Subcutaneous preadipocyte (primary cell): Measurements from ENCODE around the gene ITPRIPL2. TPM values are rescaled to one million over a fixed set of nuclear protein-coding genes. Genes with fewer than 3 reads are reported as not detected.

ENCODE experiments used
- total RNA-seq: library from RNA; depleted of rRNA; stranded (reverse); fragments of >200 nt; gene quantifications from 2 replicates; pipeline ENCODE4 v1.2.3, GENCODE V29; 2012

ITPRIPL2 gene
- 38.6 and 73.5 TPM in 2 replicates for total RNA-seq

DNA sequence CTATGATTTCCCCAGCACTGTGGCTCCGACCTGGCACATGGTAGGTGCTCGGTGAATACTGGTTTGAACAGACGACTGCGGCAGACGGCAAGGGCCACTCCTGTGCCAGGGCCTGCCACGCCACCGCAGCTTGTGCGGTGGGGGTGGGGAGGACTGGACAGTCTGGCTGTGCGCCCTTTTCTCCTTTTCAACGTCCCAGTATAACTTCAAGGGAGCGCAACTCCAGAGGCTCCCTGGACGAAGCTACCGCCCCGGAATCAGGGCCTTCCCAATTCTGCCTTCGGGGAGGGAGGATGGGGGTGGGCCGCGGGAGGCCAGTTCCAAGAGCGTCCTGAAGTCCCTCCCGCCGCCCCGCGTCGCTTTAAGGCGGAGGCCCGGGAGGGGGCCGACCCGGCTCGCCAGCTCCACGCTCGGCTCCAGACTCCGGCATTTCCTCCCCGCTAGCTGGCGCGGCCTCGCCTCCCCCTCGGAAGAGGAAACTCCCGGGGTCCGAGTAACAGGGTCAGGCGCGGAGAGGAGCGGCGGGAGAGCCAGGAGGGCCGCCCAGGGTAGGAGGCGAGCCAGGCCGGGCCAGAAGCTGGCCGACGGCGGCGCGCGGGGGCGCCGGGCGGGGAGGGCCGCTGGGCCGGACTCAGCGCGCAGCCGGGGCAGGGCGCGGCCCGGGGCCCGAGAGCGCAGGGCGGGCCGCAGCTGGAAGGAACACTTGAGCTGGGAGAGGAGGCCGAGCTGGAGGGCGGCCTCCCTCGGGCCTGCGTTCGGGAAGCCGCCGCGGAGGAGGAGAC is at the start of gene ITPRIPL2:
TSS of gene ITPRIPL2 (plus strand) at position 388 of the 782 bp plus-strand sequence. CDS start 498 bp downstream, outside the sequence.

DNA sequence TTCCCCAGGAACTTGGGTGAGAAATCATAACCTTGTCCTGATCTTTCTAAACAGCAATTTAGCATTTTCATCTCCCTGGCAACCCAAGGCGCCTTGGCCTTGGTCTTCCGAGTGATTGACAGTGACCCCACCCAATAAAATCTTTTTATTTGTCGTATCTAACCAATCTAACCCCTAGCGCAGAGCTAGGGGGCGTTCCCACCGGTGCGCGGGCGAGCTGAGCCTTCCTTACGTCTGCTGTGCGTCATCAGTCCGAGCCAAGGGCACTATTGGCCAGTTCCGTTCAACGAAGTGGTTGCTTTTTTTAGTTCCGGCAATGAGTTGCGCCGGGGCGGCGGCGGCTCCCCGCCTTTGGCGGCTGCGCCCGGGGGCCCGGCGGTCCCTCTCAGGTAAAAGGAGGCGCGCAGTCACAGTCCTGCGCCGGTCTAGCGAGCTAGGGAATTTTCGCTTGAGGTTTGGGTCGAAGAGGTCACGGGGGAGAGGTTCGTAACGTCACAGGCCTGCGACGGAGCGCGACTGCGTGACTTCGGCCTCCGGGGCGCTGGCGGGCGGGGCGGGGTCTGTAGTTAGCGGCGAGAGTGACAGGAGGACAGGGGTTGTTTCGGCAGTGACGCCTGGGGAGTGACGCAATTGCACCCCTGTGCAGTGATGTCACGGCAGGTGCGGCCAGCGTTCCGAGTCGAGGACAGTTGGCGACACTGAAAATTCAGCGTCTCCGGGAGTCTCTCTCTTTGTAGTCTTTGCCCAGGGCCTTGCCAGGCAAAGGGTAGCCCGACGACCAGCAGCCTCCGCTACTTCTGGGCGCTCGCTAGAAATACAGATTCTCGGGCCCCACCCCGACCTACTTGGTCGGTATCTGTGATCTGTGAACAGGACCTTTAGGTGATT is 46.2 kb upstream of the ITPRIPL2 start, which contains the start of gene COQ7:
TSS of gene COQ7 (plus strand) at position 266 of the 888 bp plus-strand sequence. CDS start at position 317, 51 bp downstream.

DNA sequence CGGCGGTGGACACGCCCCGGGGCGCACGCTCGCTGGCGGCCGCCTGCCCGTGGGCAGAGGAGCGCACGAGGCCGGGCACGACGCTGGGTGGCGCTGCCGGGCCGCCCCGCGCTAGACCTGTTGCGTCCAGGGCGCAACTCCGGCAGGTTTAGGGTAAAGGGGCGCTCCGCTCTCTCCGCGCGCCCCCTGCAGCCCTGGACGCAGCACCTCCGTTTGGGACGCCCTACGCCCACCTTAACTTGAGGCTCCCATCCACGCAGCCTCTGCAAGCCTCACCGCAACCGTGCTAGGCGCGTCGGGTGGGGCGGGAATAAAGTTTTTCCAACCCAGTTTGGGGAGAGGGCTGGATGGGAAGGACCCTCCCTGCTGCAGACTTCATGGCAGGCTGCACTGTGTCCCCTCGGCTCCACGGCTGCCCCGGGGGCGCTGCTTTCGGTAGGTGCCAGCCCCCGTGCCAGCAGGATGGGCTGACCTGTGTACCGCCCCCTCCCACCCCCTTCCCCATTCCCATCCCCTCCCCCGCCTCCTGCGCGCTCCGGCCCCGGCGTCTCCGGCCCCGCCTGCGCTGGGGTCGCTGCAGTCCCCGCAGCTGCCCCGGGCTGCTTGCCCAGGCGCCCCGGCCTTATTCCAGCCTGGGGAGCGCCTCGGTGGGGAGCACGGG is 54.1 kb downstream of the ITPRIPL2 start, which contains the start of gene SYT17:
TSS of gene SYT17 (plus strand) at position 531 of the 661 bp plus-strand sequence. CDS start 407 bp downstream, outside the sequence.

Other genes with a start within 250 kb of the ITPRIPL2 start
- gene SMG1, start 187.6 kb upstream of the ITPRIPL2 start, total RNA-seq, result 73.1 and 84.6 TPM in 2 replicates
- gene TMC7, start 130.0 kb upstream of the ITPRIPL2 start, total RNA-seq, result 0.73 and 2.2 TPM in 2 replicates
- gene COQ7, start 46.4 kb upstream of the ITPRIPL2 start, total RNA-seq, result 11.0 and 12.3 TPM in 2 replicates
- 0.20 and 0.37 TPM in 2 replicates for gene SYT17, start 54.3 kb downstream of the ITPRIPL2 start, total RNA-seq
- not detected in 2 replicates for gene CLEC19A, start 171.8 kb downstream of the ITPRIPL2 start, total RNA-seq